Measurements from ENCODE around the gene CD99.

Gene CD99

DNA sequence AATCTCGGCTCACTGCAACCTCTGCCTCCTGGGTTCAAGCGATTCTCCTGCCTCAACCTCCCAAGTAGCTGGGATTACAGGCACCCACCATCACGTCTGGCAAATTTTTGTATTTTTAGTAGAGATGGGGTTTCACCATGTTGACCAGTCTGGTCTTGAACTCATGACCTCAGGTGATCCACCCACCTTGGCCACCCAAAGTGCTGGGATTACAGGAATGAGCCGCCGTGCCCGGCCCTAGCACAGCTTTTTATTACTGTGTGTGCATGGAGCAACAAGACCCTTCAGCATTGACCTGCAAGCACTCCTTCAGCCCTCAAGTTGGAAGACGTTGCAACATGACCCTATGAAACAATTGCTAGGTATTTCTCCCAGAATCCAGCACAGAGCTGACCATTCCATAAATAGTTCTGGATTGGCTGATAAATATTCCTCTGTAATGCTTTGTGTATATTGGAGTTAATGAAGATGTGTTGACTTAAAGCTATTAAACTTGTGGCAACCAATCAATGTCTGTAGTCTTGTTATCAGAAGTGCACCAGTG is 15.4 kb upstream of the CD99 start:
- in situ Hi-C loops (cut with HindIII; ENCODE audit: low sequenced_read_pairs), result loop anchor here (25.0 kb wide), 1 partner anchor 237 kb away; no protein-coding TSS in a partner anchor

DNA sequence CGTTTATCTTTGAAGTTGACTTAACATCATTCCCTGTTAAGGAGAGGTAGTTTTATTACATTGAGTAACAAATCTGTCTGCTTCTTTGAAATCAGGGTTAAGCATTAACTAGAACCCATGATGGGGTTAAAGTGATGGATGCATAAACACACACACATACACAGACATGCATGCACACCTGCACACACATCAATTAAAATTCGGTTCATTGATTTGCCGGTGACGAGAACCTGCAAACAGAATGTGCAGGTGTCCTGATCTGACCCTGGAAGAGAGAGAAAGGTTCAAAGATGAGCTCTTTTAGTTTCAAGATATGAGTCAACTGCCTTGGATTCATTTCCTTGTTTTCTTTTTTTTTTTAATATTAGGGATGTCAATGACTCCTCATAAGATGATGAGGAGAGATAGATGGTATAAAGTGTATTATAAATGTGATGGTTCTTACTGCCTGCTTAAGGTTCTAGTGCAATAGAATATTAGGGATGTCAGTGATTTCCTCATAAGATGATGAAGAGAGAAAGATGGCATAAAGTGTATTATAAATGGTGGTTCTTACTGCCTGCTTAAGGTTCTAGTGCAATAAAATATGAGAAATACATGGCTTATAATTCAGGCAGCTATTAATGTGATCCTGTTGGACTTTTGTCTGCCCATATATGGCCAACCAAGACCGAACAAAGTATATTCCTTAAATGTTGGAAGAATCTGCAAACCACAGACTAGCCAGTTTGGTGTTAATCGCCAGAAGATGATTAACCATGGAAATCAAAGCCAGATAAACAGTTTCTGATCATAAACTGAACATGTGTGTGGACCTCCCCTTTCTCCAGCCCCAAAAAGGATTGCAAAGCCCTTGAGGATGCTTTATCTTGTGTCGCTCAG is 14.1 kb upstream of the CD99 start:
- in situ Hi-C loops (cut with HindIII; ENCODE audit: low sequenced_read_pairs), result loop anchor here (25.0 kb wide), 1 partner anchor 235 kb away; no protein-coding TSS in a partner anchor

DNA sequence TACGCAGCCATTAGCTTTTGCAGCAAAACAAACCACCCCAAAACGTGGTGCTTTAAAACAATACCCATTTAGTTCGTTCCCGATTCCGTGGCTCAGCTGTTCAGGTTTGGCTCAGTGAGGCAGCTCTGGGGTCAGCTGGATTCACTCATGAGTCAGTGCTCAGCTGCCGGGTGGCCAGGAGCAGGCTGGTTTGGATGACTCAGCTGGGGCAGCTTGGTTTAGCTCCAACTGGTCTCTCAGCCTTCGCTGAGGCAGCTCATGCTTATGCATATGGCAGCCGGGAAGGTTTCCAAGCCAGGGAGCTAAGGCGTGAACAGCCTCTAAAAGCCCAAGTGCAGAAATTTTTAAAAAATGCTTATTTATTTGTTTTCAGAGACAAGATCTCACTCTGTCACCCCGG is 13.3 kb upstream of the CD99 start:
- in situ Hi-C loops (cut with HindIII; ENCODE audit: low sequenced_read_pairs), result loop anchor here (25.0 kb wide), 1 partner anchor 235 kb away; no protein-coding TSS in a partner anchor

DNA sequence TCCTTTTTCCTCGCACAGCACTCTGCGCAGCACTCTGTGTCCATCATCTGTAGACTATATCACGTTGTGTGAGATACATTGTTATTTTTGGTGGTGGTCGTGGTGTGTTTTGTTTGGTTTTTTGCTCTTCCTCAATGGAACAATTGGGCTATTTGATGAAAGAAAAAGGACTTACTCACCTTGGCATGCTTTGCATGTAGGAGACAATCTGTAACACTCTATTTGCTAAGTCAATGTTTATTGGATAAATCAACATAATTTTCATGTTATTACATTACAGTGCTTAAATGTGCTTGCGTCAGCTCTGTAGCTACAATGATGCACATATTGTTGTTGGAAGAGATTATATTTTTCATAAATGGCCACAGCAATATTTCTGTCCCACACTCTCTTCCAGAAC is 12.5 kb upstream of the CD99 start:
- in situ Hi-C loops (cut with HindIII; ENCODE audit: low sequenced_read_pairs), result loop anchor here (25.0 kb wide), 1 partner anchor 234 kb away; no protein-coding TSS in a partner anchor

DNA sequence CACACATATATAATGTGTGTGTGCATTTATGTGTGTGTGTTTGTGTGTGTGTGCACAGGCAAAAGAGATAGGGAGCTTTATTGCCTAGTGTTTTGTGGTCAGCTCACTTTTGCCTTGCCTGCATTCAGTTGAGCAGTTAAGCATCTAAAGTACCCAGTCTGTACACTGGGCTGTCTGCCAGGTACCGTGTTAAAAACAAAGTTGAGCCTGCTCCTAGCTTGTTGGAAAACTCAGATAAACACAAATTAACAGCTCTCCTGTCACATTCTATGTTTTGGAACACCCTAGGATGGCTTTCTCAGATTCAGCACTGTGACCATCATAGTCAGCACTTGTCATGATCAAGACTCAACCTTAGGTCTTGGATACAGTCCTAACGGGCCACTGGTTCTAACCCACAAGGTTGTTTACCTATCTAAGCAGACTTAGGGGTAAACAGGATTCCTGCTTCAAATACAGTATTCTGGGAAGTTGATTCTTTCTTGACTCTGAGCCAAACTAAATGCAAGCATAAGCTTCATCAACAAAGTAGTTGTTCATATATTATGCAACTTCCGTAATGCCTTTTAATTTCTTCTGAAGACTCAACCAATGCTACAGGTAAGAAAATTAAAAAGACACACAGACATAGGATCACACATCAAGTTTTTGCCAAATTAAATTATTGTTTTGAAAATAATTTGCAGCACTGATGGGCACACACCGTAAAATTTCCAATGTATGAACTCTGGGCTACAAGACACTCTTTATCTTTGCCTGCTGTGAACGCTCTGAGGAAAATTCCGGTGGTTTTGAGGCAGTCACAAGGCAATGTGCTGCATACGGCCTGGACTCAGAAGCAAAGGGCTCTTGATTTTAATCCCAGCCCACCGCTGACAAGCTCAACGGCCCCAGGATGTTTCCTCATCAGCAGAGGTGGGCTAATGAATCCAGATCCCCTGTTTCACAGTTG is 11.3 kb upstream of the CD99 start:
- in situ Hi-C loops (cut with HindIII; ENCODE audit: low sequenced_read_pairs), result loop anchor here (25.0 kb wide), 1 partner anchor 232 kb away; no protein-coding TSS in a partner anchor

DNA sequence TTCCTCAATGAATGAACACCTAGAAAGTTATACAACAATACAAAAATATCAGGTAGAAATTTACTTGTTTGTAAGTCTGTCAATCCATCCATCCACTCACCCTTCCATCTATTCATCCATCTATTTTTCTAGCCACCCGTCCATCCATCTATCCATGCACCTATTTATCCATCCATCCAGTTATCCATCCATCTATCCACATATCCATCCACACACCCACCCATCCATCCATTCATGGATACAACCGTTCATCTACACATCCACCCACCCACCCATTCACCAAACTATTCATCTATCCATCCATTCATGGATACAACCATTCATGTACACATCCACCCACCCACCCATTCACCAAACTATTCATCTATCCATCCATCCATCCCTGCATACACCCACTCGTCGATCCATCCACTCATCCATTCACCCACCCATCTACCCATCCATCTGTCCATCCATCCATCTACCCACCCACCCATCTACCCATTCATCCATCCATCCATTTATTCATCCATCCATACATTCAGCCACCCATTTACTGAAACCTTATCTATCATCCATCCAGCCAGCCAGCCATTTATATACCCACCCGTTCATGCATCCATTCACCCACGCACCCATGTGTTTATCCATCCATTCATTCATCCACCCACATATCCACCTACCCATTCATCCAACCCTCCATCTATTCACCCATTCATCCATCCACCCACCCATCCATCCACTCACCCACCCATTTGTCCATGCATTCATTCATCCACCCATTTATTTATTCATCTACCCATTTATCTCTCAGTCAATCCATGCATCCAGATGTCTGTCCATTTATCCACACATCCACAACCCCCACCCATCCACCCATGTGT is 10.4 kb upstream of the CD99 start:
- in situ Hi-C loops (cut with HindIII; ENCODE audit: low sequenced_read_pairs), result loop anchor here (25.0 kb wide), 1 partner anchor 232 kb away; no protein-coding TSS in a partner anchor

DNA sequence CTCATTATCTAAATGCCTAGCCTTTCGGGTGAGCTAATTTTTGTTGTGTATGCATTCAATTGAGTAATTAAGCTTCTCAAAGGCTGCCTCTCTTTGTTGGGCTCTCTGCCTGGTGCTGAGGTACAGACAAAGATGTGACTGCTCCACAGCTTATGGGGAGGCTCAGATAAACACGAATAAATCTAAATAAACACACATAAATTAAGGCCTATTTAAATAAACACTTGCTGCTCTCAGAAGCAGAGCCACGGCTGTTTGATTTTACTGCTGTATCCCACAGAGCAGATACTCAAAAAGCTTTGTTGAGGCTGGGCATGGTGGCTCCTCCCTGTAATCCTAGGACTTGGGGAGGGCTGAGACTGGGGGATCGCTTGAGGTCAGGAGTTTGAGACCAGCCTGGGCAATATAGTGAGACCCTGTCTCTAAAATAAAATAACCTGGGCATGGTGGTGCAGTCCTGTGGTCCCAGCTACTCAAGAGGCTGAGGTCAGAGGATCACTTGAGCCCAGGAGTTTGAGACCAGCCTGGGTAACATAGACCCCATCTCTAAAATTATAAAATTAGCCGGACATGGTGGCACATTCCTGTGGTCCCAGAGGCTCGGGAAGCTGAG is 8.4 kb upstream of the CD99 start:
- in situ Hi-C loops (cut with HindIII; ENCODE audit: low sequenced_read_pairs), result loop anchor here (25.0 kb wide), 1 partner anchor 230 kb away; no protein-coding TSS in a partner anchor

DNA sequence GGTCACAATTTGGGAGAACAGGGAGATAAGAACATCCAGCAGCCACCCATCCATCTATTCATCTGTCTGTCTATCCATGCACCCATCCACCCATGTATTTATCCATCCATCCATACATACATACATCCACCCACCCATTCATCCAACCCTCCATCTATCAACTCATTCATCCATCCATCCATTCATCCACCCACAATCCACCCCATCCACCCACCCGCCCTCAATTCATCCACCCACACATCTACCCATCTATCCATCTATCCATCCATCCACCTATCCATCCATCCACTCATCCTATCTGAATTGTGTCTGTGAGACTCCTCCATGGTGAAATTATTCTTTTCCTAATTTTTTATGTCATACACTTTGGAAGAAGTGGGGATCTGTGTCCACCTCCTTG is 6.8 kb upstream of the CD99 start:
- in situ Hi-C loops (cut with HindIII; ENCODE audit: low sequenced_read_pairs), result loop anchor here (25.0 kb wide), 1 partner anchor 228 kb away; no protein-coding TSS in a partner anchor

DNA sequence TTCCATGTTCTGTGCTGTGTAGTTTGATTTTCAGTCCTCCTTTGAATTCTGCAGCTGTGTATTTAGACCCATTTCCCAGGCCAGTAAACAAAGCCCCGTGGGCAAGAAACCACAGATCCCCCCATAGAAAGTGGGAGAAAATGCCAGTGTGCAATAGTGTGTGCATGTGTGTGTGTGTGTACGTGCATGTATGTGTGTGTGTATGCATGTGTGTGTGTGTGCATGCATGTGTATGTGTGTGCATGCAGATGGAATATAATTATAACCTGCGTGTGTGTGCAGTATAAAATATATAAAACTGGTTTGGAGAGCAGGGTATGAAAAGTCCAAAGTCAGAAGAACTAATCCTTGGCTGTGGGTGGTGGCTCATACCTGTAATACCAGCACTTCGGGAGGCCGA is 5.2 kb upstream of the CD99 start:
- in situ Hi-C loops (cut with HindIII; ENCODE audit: low sequenced_read_pairs), result loop anchor here (25.0 kb wide), 1 partner anchor 226 kb away; no protein-coding TSS in a partner anchor

DNA sequence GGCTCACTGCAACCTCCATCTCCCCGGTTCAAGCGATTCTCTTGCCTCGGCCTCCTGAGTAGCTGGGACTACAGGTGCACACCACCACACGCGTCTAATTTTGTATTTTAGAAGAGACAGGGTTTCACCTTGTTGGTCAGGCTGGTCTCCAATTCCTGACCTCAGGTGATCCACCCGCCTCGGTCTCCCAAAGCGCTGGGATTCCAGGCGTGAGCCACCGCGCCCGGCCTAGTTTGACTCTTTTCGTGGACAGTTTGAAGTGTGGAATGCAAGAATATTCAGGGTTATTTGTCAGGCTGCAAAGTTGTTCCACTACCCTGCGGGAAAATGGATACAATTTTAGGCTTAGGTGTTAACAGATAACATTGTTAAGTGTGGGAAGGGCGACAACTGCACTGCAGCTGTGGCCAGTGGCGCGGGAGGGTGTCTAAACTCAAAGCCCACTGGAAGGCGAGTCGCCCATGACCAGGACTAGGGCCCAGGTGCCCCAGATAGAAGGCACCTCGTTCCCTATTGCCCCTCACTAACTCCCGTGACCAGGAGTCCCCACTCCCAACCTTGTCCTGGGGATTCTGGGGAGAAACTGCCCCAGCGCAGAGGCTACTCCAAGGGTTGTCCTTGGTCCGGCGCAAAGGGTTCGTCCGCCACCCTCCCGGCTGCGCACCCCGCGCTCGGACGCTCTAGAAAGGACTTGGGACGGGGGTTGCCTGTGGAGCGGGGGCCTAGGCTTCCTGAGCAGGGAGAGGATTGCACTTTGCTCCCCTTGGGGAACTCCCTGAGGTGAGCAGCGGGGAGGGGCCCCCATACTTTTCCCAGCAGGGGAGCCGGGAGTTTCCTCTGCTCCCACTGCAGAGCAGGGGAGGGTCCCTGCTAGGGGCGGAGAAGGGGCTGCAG is 1.1 kb upstream of the CD99 start:
- in situ Hi-C loops (cut with HindIII; ENCODE audit: low sequenced_read_pairs), result loop anchor here (25.0 kb wide), 1 partner anchor 222 kb away; no protein-coding TSS in a partner anchor

DNA sequence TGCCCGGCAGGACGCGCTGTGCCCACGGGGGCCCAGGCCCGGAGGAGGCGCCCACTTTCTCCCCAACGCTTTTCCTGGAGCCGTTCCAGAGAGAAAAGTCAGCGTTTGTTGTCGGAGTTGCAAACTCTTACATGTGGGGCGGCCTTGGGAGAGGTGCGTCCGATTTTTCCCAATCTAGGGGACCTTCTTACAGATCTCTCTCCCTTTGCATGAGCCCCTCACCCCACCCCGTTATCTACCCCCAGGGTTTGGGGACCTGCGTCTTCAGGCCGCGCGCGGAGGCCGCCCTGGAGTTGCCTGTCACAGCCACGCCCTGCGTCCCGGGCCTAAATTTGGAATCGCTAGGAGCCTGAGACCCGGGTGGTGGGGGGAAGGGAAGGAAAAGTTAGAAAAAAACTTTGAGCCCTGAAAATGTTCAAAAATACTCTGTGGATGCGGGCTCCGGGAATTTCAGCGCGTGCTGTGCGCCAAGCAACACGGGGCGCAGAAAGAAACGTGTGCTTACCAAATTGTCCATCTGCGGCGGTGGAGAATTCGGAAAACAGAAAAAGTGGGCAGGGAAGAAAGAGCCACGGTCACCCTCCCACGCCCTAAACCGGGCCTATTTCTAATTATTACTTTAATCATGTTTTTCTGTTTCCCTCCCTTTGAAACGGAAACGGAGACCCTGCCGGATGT is 587 bp downstream of the CD99 start:
- in situ Hi-C loops (cut with HindIII; ENCODE audit: low sequenced_read_pairs), result loop anchor here (25.0 kb wide), 1 partner anchor 221 kb away; no protein-coding TSS in a partner anchor

DNA sequence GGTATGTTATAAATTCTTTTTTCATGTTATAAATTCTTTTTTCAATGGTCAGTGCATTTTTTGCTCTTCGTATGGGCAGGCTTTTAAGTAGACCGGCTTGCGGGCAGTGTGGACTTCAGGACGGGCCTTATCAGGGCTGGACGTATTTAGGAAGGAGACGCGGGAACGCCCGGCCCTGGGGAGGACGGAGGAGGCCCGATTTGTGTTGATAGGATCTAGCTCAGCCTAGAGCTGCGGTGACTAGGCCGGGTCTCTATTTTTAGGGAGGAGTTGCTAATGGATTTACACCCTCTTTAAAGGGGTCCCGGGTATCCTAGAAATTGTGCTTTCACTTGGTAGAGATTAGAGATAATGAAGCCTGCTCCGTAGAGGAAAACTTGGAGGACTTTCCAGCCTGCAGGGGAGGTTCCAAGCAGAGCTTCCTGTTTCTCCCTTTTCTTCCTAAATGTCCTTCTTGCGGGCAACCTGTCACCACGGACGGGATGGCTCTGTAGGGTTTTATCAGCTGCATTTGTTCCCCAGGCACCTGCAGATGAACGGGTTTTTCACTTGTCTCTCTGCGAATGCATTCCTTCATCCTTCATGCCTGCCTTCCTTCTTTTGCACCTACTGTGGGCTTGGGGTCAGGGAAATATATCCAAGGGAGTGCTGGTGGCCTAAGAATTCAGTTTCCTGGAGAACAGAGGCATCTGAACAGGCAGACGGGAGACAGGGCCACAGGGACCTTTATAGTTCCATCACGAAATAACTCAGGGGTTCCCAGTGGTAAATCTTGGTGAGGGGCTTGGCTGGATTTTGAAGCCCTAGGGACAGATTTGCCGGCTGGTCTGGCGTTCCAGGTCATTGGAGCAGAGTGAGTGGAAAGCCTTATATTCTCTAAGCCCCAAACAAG is 1.4 kb downstream of the CD99 start:
- in situ Hi-C loops (cut with HindIII; ENCODE audit: low sequenced_read_pairs), result loop anchor here (25.0 kb wide), 1 partner anchor 220 kb away; no protein-coding TSS in a partner anchor

DNA sequence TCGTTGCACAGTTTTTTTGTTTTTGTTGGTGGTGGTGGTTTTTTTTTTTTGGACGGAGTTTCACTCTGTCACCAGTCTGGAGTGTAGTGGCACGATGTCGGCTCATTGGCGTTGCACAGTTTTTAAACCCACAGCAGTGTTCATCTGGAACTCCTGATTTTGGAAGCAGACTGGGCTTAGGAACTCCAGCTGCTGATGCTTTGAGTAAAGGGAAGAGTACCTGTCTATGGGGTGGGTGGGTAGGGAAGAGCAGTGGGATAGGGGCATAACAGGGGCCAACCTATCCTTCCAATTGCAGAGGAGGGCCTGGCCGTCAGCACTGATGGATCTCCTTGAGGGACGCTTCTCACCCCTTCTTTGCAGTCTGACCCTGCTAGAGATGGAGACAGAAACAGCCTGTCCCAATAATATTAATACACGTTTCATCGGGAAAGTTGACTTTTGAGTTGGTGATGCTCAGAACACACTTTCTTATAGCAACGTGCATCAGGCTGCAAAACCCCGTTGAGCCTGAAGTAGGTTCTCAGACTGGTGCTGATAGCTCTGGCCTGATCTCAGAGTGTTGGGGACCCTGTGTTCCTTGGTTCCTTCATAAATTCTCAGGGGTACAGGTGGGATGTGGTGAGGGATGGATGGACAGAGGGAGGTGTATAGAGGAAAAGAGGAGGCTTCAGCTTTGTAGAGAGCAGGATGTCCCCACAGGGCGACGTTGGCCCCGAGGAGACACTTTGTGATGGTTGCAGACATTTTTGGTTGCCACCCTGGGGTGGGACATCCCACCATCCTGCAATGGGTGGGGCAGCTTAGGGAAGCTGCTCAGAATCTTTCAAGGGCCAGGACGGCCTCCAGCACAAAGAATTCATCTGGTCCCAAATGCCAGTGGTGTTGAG is 2.3 kb downstream of the CD99 start:
- in situ Hi-C loops (cut with HindIII; ENCODE audit: low sequenced_read_pairs), result loop anchor here (25.0 kb wide), 1 partner anchor 219 kb away; no protein-coding TSS in a partner anchor

DNA sequence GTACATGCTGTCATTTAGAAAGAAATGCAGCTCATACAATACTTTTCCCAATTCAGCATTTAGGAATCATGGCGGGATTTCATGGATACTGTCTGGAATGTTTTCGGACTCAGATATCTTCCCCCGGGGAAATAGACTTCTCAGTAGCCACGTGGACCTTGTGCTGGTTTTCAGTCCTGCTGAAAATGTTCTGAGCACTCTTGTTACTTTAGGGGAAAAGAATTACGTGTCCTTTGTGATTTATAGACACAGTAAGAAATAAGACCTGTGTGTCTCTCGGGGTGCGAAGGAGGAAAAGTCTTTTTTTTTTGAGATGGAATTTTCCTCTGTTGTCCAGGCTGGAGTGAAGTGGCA is 3.8 kb downstream of the CD99 start:
- in situ Hi-C loops (cut with HindIII; ENCODE audit: low sequenced_read_pairs), result loop anchor here (5.0 to 25.0 kb wide), 2 partner anchors 97 to 217 kb away; no protein-coding TSS in a partner anchor

DNA sequence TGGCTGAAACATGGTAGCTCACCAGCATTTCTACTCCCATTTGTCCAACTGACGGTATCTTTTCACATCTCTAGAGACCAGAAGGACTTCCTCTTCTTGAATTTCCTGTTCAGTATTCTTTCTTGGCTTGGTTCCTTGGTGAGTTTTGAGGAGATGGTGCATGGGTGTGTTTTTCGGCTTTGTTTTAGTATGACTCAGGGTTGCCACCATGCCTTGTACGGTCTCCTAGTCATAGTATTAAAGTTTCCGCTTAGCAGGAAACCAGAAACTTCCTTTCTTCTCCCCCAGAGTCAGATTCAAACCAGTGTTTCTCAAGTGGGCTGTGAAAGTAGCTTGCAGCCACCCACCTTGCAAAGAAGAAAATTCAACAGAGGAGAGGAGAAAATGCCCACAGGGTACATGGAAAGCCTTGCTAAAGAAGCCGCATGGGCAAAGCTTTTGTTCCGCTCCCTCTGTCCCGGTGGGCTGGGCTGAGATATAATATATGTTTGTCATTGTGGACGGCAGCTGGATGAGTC is 5.7 kb downstream of the CD99 start:
- in situ Hi-C loops (cut with HindIII; ENCODE audit: low sequenced_read_pairs), result loop anchor here (5.0 to 25.0 kb wide), 2 partner anchors 96 to 216 kb away; no protein-coding TSS in a partner anchor

Measured in endothelial cell of hepatic sinusoid (primary cell).